GM12875 (cell line): ENCODE measurements around the gene TLE1.
"Not testable (repeated sequence)": the region's sequence is repeated elsewhere in the genome, so short reads cannot be mapped to it uniquely, and the experiment has no call there.

Experiments used
- H3K4me3 ChIP-seq: one replicate; pipeline ENCODE4 v1.5.1; 2011; ENCODE audit warnings: low read depth, low read length, control low read depth
- CTCF ChIP-seq: IDR thresholded peaks from 2 replicates; pipeline ENCODE4 v1.5.1; 2011; ENCODE audit warnings: low read depth, mild to moderate bottlenecking, control low read depth, inconsistent platforms, low read length, moderate library complexity, borderline replicate concordance; ENCODE audit not compliant: insufficient read depth

Gene TLE1

GRCh38 chr9:81693671-81694378 lies 4.5 kb upstream of the TLE1 start:
- TF ChIP-seq CTCF, result no peak
- no peak overlapping the region for H3K4me3 ChIP-seq

- H3K4me3 ChIP-seq, result no peak overlapping the region
- no peak for TF ChIP-seq CTCF
Observed at GRCh38 chr9:81690251-81690851, 1.0 kb upstream of the TLE1 start.

- not testable (repeated sequence) for H3K4me3 ChIP-seq
Observed at GRCh38 chr9:81689093-81689342, 329 bp downstream of the TLE1 start.

- not testable (repeated sequence) for H3K4me3 ChIP-seq
Observed at GRCh38 chr9:81688262-81689092, 870 bp downstream of the TLE1 start.

GRCh38 chr9:81687521-81688261 lies 1.7 kb downstream of the TLE1 start:
- H3K4me3 ChIP-seq, result no peak overlapping the region
- no peak for TF ChIP-seq CTCF

- no peak for TF ChIP-seq CTCF
- H3K4me3 ChIP-seq, result no peak overlapping the region
Observed at GRCh38 chr9:81686614-81687520, 2.5 kb downstream of the TLE1 start.

- no peak overlapping the region for H3K4me3 ChIP-seq
- TF ChIP-seq CTCF, result no peak
Observed at GRCh38 chr9:81685763-81686613, 3.4 kb downstream of the TLE1 start.
